ENCODE measurements around the gene SDK1. TPM values are rescaled to one million over a fixed set of nuclear protein-coding genes. Genes with fewer than 3 reads are reported as not detected.

SDK1 gene
- total and polyA plus RNA-seq, 2 experiments from 2014 or later, result 4.1 to 16.5 TPM

- Histone ChIP-seq H3K4me3 (no peak overlapping the region), H3K4me1 (ENCODE audit: low read depth) (no peaks in the 10 kb centered on the region), H3K27ac (no peak overlapping the region), H3K36me3 (no peaks in the 10 kb centered on the region), H3K9me3 (ENCODE audit: low read depth) (no peaks in the 10 kb centered on the region), H3K27me3 (no peaks in the 10 kb centered on the region)
- no peak for DNase-seq (ENCODE audit: low read depth in 1 of 2, low spot score in 1 of 2)
- TF ChIP-seq CTCF (IDR thresholded peaks at IDR 0.05; ENCODE audit: low read depth, low read length), result no peak
Observed at GRCh38 chr7:3847336-3847735, 546.3 kb downstream of the SDK1 start.

GRCh38 chr7:3859431-3859830 is 558.4 kb downstream of the SDK1 start:
- H3K27me3 ChIP-seq, result no peaks in the 10 kb centered on the region
- DNase-seq (ENCODE audit: low read depth in 1 of 2, low spot score in 1 of 2), result no peak
- H3K4me1 ChIP-seq (ENCODE audit: low read depth), result no peaks in the 10 kb centered on the region
- H3K4me3 ChIP-seq, result no peak overlapping the region
- H3K36me3 ChIP-seq, result no peaks in the 10 kb centered on the region
- no peaks in the 10 kb centered on the region for H3K9me3 ChIP-seq (ENCODE audit: low read depth)
- TF ChIP-seq CTCF (IDR thresholded peaks at IDR 0.05; ENCODE audit: low read depth, low read length), result no peak
- H3K27ac ChIP-seq, result no peak overlapping the region

GRCh38 chr7:3860932-3861331 is 559.9 kb downstream of the SDK1 start:
- no peak for TF ChIP-seq CTCF (IDR thresholded peaks at IDR 0.05; ENCODE audit: low read depth, low read length)
- H3K27me3 ChIP-seq, result no peaks in the 10 kb centered on the region
- H3K4me3 ChIP-seq, result no peak overlapping the region
- H3K4me1 ChIP-seq (ENCODE audit: low read depth), result no peaks in the 10 kb centered on the region
- H3K9me3 ChIP-seq (ENCODE audit: low read depth), result no peaks in the 10 kb centered on the region
- DNase-seq (ENCODE audit: low read depth in 1 of 2, low spot score in 1 of 2), result no peak
- H3K27ac ChIP-seq, result no peak overlapping the region
- H3K36me3 ChIP-seq, result no peaks in the 10 kb centered on the region

GRCh38 chr7:3861386-3861785 is 560.3 kb downstream of the SDK1 start:
- Histone ChIP-seq H3K4me3 (no peak overlapping the region), H3K4me1 (ENCODE audit: low read depth) (no peaks in the 10 kb centered on the region), H3K27ac (no peak overlapping the region), H3K36me3 (no peaks in the 10 kb centered on the region), H3K9me3 (ENCODE audit: low read depth) (no peaks in the 10 kb centered on the region), H3K27me3 (no peaks in the 10 kb centered on the region)
- TF ChIP-seq CTCF (IDR thresholded peaks at IDR 0.05; ENCODE audit: low read depth, low read length), result no peak
- DNase-seq (ENCODE audit: low read depth in 1 of 2, low spot score in 1 of 2), result no peak

GRCh38 chr7:3861941-3862340 is 560.9 kb downstream of the SDK1 start:
- Histone ChIP-seq H3K9me3 (ENCODE audit: low read depth) (no peaks in the 10 kb centered on the region), H3K27me3 (no peaks in the 10 kb centered on the region), H3K4me1 (ENCODE audit: low read depth) (no peaks in the 10 kb centered on the region), H3K27ac (no peak overlapping the region), H3K4me3 (no peak overlapping the region), H3K36me3 (no peaks in the 10 kb centered on the region)
- no peak for TF ChIP-seq CTCF (IDR thresholded peaks at IDR 0.05; ENCODE audit: low read depth, low read length)
- peak in 1 of 2 donors; percentile 66 for DNase-seq (ENCODE audit: low read depth in 1 of 2, low spot score in 1 of 2)

GRCh38 chr7:3862774-3863173 is 561.7 kb downstream of the SDK1 start:
- no peak overlapping the region for H3K4me3 ChIP-seq
- H3K9me3 ChIP-seq (ENCODE audit: low read depth), result no peaks in the 10 kb centered on the region
- no peaks in the 10 kb centered on the region for H3K27me3 ChIP-seq
- H3K36me3 ChIP-seq, result no peaks in the 10 kb centered on the region
- no peak for DNase-seq (ENCODE audit: low read depth in 1 of 2, low spot score in 1 of 2)
- H3K4me1 ChIP-seq (ENCODE audit: low read depth), result no peaks in the 10 kb centered on the region
- no peak for TF ChIP-seq CTCF (IDR thresholded peaks at IDR 0.05; ENCODE audit: low read depth, low read length)
- no peak overlapping the region for H3K27ac ChIP-seq
